Measurements from ENCODE around the gene RB1. TPM values are rescaled to one million over a fixed set of nuclear protein-coding genes. Genes with fewer than 3 reads are reported as not detected.

Gene RB1
- total RNA-seq, 3 donors from 2014 or later (not counting 1 experiment from before 2014, with no cell fraction given) = 25.5 to 28.3 (median 26.9) TPM

DNA sequence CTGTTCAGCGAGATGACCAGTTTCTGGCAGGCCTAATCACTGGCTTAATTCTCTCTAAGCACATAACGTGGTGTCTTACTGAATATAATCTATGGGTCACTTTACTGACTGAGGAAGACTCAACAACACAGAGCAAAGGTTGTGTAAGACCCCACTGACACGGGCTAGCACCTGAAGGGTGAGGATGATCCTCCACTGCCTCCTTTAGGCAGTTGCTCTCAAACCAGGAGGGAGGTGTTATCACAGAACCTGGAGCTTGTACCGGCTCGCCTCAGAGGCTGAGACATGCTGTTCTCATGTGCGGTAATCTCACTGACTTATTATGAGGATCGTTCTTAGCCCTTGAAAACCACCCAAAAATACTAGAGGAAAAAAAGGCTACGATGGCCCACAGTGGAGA, 201.1 kb downstream of the RB1 start:
- peaks cover 61 to 76% of the 10 kb centered on the region in 2 donors for H3K4me1 Mint-ChIP-seq
- Histone ChIP-seq H3K9me3 (ENCODE audit: control insufficient read depth, insufficient read depth, low read length) (no peaks in the 10 kb centered on the region), H3K4me3 (ENCODE audit: low read length) (no peak overlapping the region), H3K4me1 (ENCODE audit: control insufficient read depth, insufficient read depth, low read length) (peaks cover 52% of the 10 kb centered on the region), H3K27ac (ENCODE audit: low read length) (peak overlapping the region; percentile 80), H3K27me3 (ENCODE audit: control insufficient read depth, insufficient read depth, low read length) (no peaks in the 10 kb centered on the region), H3K36me3 (ENCODE audit: control insufficient read depth, insufficient read depth, low read length) (no peaks in the 10 kb centered on the region)
- peak; percentile 25 to 39 (median 37) for ATAC-seq
- WGBS (ENCODE audit: insufficient coverage) = 53% methylated on average over 8 of the region's 8 CpGs
- H3K27ac Mint-ChIP-seq = peak overlapping the region; percentile 91 to 97
- H3K36me3 Mint-ChIP-seq = no peaks in the 10 kb centered on the region
- peak overlapping the region; percentile 85 for H3K4me3 Mint-ChIP-seq
- no peaks in the 10 kb centered on the region for H3K9me3 Mint-ChIP-seq
- TF ChIP-seq, protein P1, sequence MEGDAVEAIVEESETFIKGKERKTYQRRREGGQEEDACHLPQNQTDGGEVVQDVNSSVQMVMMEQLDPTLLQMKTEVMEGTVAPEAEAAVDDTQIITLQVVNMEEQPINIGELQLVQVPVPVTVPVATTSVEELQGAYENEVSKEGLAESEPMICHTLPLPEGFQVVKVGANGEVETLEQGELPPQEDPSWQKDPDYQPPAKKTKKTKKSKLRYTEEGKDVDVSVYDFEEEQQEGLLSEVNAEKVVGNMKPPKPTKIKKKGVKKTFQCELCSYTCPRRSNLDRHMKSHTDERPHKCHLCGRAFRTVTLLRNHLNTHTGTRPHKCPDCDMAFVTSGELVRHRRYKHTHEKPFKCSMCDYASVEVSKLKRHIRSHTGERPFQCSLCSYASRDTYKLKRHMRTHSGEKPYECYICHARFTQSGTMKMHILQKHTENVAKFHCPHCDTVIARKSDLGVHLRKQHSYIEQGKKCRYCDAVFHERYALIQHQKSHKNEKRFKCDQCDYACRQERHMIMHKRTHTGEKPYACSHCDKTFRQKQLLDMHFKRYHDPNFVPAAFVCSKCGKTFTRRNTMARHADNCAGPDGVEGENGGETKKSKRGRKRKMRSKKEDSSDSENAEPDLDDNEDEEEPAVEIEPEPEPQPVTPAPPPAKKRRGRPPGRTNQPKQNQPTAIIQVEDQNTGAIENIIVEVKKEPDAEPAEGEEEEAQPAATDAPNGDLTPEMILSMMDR (IDR thresholded peaks at IDR 0.05) = peak; percentile 10
- intact Hi-C loops (cut with micrococcal nuclease) = loop anchor here (1.0 to 10.0 kb wide), 5 partner anchors 14 to 170 kb away; no protein-coding TSS in a partner anchor
- H3K27me3 Mint-ChIP-seq (ENCODE audit: low read depth in 2 of 2) = no peaks in the 10 kb centered on the region
- peak; percentile 33 to 47 for DNase-seq

DNA sequence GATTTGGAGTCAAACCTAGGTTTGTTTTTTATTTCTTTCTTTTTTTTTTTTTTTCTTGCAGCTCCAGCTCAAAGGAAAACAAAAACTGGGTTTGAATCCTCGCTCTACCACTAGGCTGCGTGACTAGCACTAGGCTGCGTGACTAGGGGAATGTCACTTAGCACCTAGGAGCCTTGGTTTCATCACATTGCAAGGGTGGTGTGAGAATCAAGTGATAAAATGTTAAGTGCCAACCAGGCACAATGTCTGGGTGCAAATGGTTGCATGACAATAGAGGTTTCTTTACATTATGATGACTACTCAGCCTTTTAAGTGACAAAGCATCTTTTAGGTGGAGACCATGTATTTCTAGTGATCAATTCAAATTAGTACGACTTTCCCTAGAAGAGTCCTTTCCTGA, 201.5 kb downstream of the RB1 start:
- H3K36me3 Mint-ChIP-seq = no peaks in the 10 kb centered on the region
- no peaks in the 10 kb centered on the region for H3K9me3 Mint-ChIP-seq
- intact Hi-C loops (cut with micrococcal nuclease) = loop anchor here (1.0 to 10.0 kb wide), 5 partner anchors 14 to 170 kb away; no protein-coding TSS in a partner anchor
- ATAC-seq (peak; percentile 81 to 90 (median 89)), DNase-seq (peak; percentile 49 to 80)
- H3K27me3 ChIP-seq (ENCODE audit: control insufficient read depth, insufficient read depth, low read length) = no peaks in the 10 kb centered on the region
- TF ChIP-seq, protein P1 (IDR thresholded peaks at IDR 0.05) = peak; percentile 17
- H3K27me3 Mint-ChIP-seq (ENCODE audit: low read depth in 2 of 2) = no peaks in the 10 kb centered on the region
- peak overlapping the region; percentile 85 for H3K4me3 Mint-ChIP-seq
- H3K27ac Mint-ChIP-seq = peak overlapping the region; percentile 91 to 97
- WGBS (ENCODE audit: insufficient coverage) = 36% methylated on average over 4 of the region's 4 CpGs
- peak overlapping the region; percentile 80 for H3K27ac ChIP-seq (ENCODE audit: low read length)
- no peaks in the 10 kb centered on the region for H3K9me3 ChIP-seq (ENCODE audit: control insufficient read depth, insufficient read depth, low read length)
- H3K36me3 ChIP-seq (ENCODE audit: control insufficient read depth, insufficient read depth, low read length) = no peaks in the 10 kb centered on the region
- H3K4me1 ChIP-seq (ENCODE audit: control insufficient read depth, insufficient read depth, low read length) = peaks cover 52% of the 10 kb centered on the region
- no peak overlapping the region for H3K4me3 ChIP-seq (ENCODE audit: low read length)
- peaks cover 60 to 75% of the 10 kb centered on the region in 2 donors for H3K4me1 Mint-ChIP-seq

DNA sequence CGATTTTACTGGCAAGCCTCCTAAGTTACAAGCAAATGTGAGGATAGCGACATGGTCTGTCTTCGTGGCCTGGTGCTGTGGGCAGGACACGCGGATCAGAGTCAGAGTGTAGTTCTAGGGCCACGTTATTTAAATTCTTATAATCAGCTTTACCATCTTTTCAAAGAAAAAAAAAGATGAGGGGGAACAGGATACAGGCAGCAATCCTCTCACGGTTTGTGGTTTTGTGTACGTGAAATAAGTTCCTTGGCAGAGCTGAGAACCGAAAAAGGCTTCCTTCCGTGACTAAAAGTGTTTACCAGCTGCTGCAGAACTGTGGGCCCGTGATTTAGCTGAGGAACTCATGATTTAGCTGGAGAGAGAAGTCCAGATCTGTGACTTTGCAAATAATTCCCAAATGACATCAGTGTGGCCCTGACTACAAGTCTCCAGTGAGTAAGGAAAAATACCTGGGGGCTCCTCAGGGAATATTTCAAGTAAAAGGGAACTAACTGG, 202.1 kb downstream of the RB1 start:
- Mint-ChIP-seq H3K36me3 (no peaks in the 10 kb centered on the region), H3K9me3 (no peaks in the 10 kb centered on the region), H3K4me1 (peaks cover 57 to 75% of the 10 kb centered on the region in 2 donors), H3K27ac (peak overlapping the region; percentile 91 to 97), H3K27me3 (ENCODE audit: low read depth in 2 of 2) (no peaks in the 10 kb centered on the region), H3K4me3 (peak overlapping the region; percentile 85)
- H3K27ac ChIP-seq (ENCODE audit: low read length) = peak overlapping the region; percentile 80
- H3K9me3 ChIP-seq (ENCODE audit: control insufficient read depth, insufficient read depth, low read length) = no peaks in the 10 kb centered on the region
- intact Hi-C loops (cut with micrococcal nuclease) = loop anchor here (1.0 to 10.0 kb wide), 5 partner anchors 15 to 171 kb away; no protein-coding TSS in a partner anchor
- H3K36me3 ChIP-seq (ENCODE audit: control insufficient read depth, insufficient read depth, low read length) = no peaks in the 10 kb centered on the region
- WGBS (ENCODE audit: insufficient coverage) = 0% methylated on average over 8 of the region's 11 CpGs
- ATAC-seq = peak; percentile 17 to 65 (median 50)
- H3K27me3 ChIP-seq (ENCODE audit: control insufficient read depth, insufficient read depth, low read length) = no peaks in the 10 kb centered on the region
- peak in 1 of 2 donors; percentile 91 for DNase-seq
- H3K4me1 ChIP-seq (ENCODE audit: control insufficient read depth, insufficient read depth, low read length) = peaks cover 48% of the 10 kb centered on the region
- H3K4me3 ChIP-seq (ENCODE audit: low read length) = no peak overlapping the region
- TF ChIP-seq, protein P1 (IDR thresholded peaks at IDR 0.05) = no peak

Data from natural killer cell (primary cell).